Activated CD8-positive, alpha-beta memory T cell treated with anti-CD3 and anti-CD28 coated beads, Interleukin-2, amount 50 U/mL, for 24 hours (primary cell): ENCODE measurements around the gene FGF1.
"Not testable (repeated sequence)": the region's sequence is repeated elsewhere in the genome, so short reads cannot be mapped to it uniquely, and the experiment has no call there.

Experiments
- DNase-seq: peaks from one replicate; pipeline ENCODE4 v3.0.0-alpha.2; 2020; ENCODE audit errors: extremely low read depth

FGF1 gene

DNA sequence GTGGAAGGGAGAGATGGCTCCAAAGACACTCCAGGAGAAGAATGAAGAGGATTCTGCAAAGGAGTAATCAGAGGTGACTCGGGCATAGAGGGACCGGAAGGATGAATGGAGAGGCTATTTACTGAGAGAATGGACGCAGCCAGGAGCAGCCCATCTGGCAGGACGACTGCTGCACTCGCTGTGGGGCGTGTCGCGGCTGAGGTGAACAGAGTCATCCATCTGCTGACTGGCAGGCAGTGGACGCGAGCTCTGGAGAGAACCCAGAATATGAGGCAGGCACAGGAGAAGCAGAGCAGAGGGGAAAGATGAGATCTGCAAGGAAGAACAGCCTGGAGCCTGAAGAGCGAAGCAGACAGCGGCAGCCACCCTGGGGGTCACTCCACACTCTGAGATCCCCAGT, 16.4 kb downstream of the FGF1 start:
- DNase-seq = no peak

DNA sequence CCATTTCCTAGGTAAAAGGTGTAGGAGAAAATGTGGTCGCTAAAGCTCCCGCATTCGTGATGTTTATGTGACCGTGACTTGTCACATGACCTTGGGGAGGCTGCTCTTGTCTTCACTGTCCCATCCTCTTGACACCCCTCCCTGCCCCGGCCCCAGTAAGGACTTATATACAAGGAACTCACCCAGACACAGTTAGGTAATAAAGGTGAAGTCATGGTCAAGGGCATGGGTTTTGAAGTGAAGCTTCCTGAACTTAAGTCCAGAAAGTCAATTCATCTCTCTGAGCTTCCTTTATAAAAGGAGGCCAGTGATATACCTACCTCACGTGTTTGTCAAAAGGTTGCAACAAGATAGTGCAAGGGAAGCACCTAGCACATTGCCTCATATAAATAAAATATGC, 17.6 kb downstream of the FGF1 start:
- DNase-seq = no peak

DNA sequence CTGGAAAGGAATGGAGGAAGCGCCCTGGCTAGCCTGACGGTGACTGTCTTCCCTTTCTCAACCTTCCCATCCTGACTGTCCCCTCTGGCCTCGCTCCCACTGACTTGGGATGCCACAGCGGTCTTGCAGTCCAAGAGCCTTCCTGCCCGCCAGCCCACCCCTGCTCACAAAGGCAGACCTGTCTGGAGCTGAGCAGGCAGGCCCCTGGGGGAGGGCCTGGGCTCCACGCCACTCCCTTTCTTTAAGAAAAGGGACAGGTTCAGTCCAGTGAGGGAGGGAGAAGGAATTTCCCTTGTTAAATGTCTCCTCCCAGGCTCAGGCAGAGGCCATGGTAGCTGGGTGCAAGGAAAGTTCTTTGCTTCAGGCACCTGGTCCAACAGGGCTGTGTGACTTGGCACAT, 18.1 kb downstream of the FGF1 start:
- DNase-seq = no peak

DNA sequence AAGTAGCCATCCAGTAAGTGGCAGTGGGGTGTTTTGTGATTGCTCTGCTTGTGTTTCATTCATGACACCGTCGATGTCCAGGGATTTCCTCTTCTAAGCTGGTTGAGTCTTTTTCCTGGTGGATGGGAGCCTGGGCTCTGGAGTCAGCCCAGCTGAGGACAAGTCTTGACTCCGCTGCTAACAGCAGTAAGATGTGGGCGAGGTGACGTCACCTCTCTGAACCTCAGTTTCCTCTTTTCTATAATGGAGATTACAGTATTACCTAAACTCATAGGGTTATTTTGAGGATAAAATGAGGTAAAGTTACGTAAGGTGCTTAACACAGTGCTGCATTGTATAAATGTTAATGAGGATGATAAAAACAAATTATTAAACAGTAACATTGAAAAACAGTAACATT, 21.3 kb downstream of the FGF1 start:
- DNase-seq = no peak

DNA sequence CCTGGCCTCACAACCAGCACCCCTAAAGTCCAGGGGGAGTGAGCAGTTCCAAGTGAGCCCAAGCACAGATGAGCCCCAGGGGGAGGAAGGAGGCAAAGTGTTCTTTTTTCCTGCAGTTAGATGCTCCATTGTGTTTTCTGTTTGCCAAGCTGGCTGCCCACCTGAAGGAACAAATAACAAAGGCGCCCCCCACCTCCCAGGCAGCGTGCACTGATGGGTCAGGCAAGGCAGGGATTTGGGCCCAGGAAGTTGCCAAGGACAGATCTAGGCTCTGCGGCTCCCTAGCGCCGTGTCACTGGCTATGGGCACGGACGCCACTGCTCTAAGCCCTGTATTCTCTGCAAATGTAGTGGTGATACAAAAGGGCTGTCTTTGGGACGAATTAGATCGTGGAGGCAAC, 21.8 kb downstream of the FGF1 start:
- no peak for DNase-seq

DNA sequence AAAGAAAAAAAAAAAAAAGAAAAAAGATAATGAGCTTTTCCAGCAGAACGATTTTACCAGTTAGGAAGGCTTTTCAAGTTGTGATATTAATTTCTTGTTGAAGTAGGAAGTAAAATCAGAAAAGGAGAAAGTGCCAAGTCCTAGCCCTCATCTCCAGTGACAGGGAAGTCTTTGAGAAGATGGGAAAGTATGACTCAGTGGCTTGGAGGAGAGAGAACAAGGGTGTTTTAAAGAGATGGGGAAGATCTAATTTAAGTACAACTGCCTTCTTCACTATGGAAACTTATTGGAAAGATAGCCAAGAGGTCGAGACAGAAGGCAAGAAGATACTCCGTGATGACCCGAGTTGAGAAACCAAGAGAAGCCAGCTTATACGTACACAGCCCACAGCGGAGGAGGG, 22.6 kb downstream of the FGF1 start:
- DNase-seq = no peak

DNA sequence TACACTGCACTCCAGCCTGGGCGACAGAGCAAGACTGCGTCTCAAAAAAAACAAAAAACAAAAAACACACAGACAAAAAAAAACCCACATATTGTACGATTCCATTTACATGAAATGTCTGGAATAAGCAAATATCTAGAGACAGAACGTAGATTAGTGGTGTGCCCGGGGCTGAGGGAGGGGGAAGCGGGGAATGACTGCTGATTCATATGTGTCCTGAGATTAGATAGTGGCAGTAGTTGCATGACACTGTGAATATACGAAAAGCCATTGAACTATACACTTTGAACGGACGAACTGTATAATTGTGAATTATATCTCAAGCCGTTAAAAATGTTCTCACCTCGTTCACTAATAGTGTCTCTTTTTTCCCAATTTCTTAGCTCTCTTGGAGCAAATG, 23.9 kb downstream of the FGF1 start:
- DNase-seq = no peak

DNA sequence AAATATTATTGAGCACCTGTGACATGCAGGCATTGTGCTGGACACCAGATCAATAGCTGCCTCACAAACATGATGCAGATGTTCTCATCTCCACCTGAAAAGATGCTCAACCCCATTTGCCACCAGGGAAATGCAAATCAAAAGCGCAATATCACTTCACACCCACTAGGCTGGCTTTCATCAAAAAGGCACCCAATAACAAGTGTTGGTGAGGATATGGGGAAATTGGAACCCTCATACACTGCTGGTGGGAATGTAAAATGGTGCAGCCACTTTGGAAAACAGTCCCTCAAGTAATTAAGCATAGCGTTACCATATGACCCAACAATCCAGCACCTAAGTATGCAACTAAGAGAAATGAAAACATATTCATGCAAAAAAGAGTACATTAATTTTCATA, 24.7 kb downstream of the FGF1 start:
- no peak for DNase-seq

DNA sequence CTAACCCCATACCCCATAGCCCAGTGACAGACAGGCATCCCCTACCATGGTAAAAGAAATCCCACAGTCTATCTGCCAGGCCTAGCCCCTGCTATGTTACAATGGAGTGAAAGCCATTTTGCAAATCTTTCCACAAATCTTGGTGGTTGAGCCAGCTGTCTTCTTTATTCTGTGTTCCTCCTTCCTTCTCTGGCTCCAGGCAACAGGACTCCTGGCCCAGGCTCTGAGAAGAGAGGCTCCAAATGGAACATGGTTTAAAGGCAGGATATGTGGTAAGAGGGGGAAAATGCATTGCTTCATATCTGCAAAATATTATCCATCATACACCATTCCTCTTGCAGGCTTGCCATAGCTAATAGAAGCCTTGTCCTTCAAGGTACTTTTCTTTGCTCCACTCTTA, 25.2 kb downstream of the FGF1 start:
- no peak for DNase-seq

DNA sequence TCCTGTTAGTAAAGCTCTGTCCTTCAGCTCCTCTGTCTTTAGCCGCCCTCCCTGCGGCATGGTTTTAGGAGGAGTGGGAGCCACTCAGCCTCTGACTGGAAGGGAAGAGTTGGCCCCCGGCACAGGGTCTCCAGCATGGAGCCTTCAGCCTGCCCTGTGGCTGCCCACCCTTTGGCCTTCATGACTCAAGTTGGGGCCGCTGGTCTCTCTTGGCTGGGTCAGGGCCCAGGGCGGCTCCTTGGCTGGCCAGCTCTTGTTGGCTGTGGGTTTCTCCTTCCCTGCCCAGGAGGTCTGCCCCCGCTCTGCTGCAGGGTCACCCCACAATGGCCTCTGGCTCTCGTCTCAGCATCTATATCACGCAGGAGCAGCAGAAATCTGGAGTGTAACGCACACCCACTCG, 25.7 kb downstream of the FGF1 start:
- DNase-seq = no peak

DNA sequence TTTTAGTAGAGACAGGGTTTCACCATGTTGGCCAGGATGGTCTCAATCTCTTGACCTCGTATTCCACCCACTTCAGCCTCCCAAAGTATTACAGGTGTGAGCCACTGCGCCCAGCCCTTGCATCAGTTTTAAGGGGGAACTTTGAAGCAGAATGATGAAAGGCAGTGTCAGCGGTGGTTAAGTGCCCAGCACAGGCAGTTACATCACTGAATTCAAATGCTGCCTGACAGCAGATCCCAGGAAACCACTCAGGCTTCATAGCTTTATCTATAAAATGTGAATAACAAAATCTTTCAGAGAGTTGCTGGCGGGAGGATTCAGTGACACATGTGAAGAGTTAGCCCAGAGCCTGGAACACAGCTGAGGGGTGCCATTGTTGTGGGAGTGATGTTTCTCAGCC, 26.5 kb downstream of the FGF1 start:
- DNase-seq = no peak

DNA sequence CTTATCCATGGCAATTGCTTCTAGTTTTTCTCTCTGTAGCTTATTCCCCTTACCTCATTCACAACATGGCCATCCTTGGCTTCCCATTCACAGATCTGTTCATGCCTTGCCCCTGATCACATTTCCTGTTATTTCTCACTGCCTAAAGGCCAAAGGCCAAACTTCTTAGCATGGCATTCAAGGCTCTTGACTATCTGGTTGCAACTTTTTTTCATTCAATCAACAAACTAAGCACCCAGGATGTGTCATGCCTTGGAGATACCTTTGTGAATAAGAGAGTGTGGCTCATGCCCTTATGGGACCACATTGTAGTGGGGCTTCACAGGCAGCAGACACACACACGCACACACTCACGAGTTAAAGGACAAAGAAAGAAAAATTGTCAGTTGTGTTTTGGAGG, 27.6 kb downstream of the FGF1 start:
- no peak for DNase-seq

DNA sequence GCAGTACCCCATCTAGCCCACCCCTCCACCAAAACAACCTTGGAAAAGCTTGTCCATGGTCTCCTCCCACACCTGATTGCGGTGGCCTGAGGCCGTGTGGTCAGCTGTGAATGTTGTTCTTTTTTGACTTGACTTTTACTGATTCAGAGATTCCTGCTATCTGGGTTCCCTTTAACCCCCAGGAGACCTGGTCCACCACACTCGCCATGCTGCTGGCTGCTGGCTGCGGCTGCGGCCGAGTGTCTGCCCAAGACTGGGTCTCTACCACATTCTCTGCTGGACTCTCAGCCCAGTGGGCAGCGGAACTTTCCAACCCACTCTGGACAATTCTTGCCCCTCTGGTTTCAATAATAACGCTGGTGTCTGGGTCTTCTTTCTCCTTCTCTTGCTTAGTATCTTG, 28.4 kb downstream of the FGF1 start:
- no peak for DNase-seq

DNA sequence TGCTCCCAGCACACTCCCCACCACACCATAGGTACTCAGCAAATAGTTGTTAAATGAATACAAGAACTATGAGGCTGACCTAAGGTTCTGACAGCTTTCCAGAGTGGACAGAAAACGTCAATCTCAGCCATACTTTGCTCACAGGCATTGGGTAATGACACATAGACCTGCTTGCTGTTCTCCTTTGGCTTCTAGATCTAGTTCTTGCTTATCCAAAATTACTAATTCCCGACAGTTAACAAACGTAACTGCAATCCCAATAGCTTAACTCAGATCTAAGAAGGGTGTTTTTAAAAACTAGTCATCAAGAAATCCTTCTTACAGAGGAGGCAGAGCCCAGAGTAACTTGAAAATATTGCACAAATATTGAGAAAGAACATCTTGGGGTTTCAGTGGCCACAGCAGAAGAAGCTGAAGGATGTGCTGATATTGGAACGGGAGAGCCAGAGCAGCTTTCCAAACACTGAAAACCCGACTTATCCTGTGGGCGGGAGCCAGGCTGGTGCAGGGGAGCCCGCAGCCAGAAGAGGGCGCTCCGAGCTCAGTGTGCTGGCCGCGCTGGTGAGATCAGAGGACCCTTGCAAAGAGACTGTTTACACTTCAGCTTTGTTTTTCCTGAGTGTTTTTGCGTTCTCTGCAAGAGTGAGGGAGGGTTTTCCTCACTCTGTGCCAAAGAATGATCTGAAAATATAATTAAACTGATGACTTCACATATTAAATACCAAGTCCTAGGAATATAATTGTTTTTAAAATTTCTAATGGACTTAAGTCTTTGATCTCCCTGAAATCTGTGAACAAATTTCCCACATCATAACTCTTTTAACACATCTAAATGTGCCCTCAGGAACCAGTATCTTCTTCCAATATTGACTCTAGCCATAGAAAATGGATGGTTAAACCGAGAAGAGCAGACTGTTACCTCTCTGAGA, 30.3 kb downstream of the FGF1 start:
- DNase-seq = peak; percentile 17

DNA sequence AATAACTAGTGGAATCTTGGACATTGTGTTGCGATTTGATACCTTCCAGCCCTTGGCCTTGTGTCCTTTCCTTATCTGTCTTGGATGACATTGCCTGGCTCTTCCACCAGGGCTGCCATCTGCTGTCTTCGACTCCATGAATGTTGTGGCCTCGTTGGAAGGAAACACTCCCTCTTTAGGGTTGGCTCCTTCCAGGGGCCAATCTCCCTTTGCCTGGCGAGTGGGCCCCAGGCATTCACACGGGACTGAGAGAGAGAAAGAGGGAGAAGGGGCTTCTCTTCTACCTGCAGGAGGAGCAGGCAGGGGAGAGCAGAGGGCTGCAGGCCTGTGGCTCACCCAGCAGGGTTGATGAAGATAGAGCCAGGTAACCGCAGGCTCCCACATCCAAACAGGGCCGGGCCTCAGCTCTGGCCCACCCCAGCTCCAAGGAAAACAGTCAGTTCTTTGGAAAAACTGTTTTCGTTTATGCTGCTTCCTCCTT, 31.3 kb downstream of the FGF1 start:
- DNase-seq = no peak

DNA sequence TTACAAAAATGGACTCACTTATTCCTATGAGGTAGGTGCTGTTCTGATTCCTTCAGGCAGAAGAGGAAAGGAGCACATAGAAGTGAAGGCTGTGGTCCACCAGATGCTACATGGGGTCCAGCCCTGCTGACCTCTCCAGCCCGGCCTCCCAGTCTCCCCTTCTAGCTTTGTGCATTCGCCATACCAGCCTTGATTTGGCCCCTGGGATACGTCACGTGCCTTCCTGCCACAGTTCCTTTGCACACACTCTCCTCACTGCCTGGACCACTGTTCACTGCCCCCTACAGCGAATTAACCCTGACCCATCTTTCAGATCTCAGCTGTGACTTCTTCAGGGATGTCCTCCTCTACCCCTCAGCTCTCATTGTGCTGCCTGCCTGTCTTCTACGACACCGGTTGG, 32.6 kb downstream of the FGF1 start:
- no peak for DNase-seq

DNA sequence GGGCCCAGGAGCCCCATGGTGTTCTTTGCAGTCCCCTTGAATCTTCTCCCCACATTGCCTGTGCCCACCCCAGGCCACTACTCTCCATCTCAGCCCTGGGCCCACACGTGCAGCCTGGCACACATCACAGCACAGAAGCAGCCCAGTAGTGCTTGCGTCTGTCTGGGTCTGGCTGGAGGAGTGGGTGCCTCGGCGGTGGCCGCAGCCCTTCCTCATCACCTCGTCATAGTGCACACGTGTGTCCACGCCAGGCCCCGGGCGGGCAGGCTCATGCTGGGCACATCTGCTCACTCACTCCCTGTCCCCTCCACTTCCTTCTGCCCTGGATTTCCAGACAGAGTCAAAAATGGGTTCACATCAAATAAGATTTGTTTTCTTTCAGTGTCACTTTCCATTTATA, 33.3 kb downstream of the FGF1 start:
- DNase-seq = no peak

DNA sequence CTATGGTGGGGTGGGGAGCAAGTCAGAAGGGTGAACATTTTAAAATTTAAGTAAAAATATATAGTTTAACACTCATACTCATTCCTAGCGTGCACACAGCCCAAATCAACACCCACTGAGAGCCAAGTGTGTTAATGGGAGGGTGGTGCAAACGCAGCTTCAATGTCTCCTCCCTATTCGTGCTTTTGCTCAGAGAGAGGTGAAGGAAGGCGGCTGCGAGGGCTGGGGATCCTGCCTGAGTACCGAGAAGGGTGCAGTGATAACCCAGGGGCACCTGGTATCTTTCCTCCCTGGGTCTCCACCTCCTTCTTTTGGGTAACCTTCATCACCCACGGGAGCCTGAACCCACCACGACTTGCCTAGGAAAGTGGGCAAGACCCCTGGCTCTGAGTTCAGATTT, 35.0 kb downstream of the FGF1 start:
- DNase-seq = no peak

DNA sequence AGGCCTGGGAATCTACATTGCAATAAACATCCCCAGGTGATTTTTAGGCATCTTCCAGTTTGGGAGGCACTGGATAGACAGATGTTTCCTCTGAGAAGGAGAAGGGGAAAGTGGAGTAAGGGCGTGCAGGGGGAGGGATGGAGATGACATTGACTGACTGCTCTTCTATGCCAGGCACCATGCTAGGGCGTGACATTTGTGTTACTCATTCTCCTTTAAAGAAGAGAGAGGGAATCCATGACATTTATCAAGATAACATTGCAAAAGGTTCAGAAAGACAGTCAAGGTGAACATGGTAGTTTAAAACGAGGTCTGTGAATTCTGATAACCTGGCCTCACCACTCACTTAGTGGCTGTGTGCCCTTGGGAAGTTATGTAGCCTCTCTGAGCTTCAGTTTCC, 35.8 kb downstream of the FGF1 start:
- DNase-seq = no peak

DNA sequence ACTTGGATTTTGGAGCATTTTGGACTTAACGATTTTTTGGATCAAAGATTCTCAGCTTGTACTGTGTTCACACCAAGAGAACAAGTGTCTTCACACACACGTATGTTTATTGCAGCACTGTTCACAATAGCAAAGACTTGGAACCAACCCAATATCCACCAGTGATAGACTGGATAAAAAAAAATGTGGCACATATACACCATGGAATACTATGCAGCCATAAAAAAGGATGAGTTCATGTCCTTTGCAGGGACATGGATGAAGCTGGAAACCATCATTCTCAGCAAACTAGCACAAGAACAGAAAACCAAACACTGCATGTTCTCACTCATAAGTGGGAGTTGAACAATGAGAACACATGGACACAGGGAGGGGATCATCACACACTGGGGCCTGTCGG, 37.8 kb downstream of the FGF1 start:
- not testable (repeated sequence) for DNase-seq

DNA sequence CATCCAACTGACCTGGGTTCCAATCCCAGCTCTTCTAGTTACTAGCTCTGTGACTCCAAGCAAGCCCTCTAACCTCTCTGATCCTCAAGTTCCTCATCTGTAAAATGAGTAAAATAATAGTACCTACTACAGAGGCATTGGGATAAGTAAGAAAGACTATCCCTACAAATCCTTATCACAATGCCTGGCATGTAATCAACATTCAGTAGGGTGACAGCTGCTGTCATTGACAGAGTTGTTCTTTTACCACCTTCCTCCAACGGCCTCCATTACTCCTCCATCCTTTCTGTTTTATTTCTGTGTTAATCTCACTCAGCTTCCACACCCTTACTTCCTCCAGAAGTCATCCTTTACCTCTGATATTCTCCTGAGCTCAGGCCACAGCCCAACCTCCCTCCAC, 40.4 kb downstream of the FGF1 start:
- DNase-seq = no peak

DNA sequence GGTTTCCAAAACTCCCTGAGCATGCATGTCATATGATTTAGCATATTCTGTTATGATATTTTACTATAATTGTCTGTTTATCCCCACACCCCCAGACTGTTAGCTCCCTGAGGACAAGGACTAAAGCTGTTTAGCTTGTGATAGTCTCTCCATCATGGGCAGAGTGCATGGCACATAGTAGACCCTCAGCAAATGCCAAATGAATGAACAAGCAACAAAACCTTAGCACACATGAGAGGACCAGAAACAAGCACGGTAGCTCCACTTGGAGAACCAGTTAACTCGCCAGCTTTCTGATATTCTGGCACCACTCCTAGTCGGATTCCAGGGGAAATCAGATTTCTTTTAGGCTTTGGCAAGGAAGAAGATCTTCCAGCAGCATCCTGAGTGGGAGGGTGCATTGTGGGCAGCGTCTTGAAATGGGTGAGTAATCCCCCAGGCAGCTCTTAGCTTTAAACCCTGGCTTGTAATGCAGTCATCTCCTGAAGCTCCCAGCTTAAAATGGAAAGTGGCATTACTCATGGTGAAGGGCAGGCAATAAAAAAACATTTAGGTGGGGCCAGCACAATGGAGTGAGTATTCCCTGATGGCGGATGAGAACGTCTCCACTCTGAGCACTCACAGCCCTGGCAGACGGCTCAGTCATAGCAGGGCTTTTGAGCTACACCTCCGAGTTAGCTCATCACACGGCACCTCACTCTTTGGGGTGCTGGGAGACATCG, 41.1 kb downstream of the FGF1 start:
- DNase-seq = no peak

DNA sequence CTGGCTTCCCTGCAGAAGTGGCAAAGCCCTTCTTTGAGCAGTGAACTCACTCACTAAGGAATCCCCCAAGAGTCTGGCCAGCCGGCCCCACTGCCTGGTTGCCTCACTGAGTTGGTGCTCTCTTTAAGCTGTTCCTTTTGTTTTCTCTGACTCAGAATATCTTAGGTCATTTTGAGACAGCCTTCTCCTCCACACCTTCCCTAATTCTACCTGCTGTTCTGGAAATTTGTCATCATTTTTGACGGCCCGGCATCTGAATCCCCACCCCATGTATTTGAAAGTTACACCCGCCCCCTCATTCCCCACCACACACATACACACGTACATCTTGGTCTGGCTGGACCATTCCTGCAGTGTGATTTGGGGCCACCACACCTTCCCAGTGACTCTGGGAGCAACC, 41.8 kb downstream of the FGF1 start:
- no peak for DNase-seq
